HG02970 (cell line): ENCODE results near the gene UGT1A10.
"Not testable (repeated sequence)": the region's sequence is repeated elsewhere in the genome, so short reads cannot be mapped to it uniquely, and the experiment has no call there.

ENCODE experiments used
- ATAC-seq: cut with Tn5 transposase; IDR thresholded peaks from one replicate; pipeline ENCODE4 v1.9.1; 2021; ENCODE audit warnings: mild to moderate bottlenecking, moderate library complexity, moderate number of reproducible peaks; ENCODE audit not compliant: unreplicated experiment, low FRiP score

UGT1A10 gene

DNA sequence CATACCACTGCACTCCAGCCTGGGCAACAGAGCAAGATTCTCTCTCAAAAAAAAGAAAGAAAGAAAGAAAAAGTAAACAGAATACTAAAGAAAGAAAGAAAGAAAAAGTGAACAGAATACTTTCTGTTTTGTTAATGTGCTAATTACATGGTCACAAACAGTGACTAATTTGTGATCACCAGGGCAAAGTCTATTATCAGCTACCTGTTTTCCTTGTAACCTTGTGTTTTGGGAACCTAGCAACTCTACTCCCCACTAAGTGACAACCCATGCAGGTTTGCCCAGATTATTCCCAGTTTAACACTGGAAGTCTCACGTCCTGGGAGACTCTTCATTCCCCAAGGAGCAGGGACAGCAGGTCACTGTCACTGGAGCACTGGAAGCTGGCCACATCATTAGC, 18.8 kb downstream of the UGT1A10 start:
- ATAC-seq, result no peak

DNA sequence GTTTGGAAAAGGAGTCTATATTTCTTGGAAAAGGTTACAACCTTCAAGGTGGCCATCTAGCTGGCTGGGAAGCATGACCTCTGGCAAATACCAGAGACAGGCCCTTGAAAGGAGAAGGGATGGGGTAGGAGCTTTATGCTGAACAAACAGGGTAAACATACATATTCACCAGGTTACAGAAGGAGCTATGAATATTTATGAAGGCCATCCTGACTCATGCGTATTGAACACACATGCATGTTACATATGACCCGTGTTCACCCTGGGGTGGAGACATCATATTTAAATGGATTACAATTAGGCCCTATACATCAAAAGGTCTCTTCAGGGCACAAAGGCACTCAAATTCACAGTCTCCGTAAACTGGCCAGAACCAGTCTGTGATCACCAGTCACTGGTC, 19.7 kb downstream of the UGT1A10 start:
- not testable (repeated sequence) for ATAC-seq

DNA sequence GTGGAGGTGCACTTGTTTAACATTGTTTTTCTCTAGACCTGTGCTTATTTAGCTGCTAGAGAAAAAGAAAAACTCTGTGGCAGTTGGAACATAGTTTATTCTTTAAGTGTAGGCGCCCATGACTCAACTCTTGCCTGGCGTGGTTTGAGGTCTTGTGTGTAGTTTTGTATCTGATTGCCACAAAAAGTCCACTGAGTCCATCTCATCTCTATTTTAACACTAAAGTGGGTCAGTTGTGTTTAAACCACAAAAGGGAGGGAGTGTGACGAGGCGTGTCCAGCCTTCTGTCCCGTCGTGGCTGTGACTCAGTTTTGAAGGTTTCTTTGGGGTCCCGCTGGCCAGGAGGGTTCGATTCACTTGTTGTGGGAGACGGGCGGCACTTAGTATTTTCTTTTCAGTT, 20.2 kb downstream of the UGT1A10 start:
- ATAC-seq, result no peak

DNA sequence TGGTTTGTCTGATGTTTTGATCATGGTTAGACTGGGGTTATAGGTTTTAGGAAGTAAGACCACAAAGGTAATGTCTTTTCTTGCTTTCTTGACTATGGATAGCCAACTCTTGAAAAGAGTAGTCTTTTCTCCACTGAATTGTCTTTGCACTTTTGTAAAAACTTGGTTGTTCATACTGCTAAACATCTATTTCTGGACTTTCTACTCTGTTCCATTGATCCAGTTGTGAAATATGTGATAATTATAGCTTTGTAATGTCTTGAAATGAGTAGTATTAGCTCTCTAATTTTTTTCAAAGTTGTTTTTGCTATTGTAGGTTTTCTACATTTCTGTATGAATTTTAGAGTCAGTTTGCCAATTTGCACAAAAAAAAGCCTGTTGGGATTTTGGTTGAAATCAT, 22.4 kb downstream of the UGT1A10 start:
- no peak for ATAC-seq

- no peak for ATAC-seq
Measured at GRCh38 chr2:233663911-233664310, 27.7 kb downstream of the UGT1A10 start.

DNA sequence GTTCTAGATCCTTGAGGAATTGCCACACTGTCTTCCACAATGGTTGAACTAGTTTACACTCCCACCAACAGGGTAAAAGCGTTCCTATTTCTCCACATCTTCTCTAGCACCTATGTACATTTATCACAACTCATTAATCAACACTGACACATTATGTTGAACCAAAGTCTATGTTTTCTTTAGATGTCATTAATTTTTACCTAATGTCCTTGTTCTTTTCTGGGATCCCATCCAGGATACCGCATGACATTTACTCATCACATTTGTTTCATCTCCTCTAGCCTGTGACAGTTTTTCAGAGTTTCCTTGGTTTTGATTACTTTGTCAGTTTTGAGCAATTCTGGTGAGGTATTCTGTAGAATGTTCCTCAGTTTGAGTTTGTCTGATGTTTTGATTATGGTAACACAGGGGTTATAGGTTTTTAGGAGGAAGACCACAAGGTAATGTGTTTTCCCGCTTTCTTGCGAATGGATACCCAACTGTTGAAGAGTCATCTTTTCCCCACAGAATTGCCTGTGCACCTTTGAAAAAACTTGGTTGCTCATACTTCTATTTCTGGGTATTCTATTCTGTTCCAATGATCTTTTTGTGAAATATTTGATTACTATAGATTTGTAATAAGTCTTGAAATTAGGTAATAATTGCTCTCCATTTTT, 32.5 kb downstream of the UGT1A10 start:
- ATAC-seq, result no peak

- no peak for ATAC-seq
Measured at GRCh38 chr2:233671290-233672161, 35.3 kb downstream of the UGT1A10 start, which contains the start of gene UGT1A9. TSS of gene UGT1A9 (plus strand) at chr2:233671898. CDS start at chr2:233671935, 37 bp downstream.

GRCh38 chr2:233672886-233673285, 36.6 kb downstream of the UGT1A10 start:
- no peak for ATAC-seq

- no peak for ATAC-seq
Measured at GRCh38 chr2:233673896-233674295, 37.6 kb downstream of the UGT1A10 start.

- no peak for ATAC-seq
Measured at GRCh38 chr2:233674314-233674713, 38.1 kb downstream of the UGT1A10 start.

DNA sequence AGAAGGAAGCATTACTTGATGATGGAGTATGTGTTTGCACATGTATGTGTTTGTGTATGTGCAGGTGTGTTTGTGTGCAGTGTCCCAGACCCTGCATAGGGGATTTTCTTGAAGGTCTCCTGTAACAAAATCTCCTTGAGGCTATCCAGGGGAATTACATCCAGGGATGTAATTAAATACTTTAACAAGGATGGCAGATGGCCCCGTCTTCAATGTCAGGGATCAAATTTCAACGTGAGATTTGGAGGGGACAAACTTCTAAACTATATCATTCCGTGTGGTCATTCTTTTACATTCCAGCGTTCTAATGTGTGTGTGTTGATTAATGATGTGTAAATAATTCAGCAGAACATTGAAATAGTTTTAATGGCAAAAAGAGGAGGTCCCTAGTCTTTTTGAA, 38.7 kb downstream of the UGT1A10 start:
- no peak for ATAC-seq

DNA sequence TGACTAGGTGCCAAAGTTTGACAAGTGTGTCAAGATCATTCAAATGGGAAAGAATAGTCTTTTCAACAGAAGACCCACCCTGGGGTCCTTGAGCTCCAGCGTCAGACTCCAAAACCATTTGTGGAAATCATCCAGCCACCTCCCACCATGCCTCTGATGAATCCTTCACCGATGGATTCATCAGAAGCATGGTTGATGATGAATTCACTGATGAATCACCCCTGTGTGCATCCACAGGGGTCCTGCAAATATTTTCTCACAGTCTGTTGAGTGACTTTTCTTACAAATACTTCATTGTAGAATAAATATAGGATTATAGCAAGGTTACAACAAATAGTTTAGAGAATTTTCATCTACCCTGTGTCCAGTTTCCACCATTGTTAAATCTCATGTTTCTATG, 39.8 kb downstream of the UGT1A10 start:
- ATAC-seq, result no peak

DNA sequence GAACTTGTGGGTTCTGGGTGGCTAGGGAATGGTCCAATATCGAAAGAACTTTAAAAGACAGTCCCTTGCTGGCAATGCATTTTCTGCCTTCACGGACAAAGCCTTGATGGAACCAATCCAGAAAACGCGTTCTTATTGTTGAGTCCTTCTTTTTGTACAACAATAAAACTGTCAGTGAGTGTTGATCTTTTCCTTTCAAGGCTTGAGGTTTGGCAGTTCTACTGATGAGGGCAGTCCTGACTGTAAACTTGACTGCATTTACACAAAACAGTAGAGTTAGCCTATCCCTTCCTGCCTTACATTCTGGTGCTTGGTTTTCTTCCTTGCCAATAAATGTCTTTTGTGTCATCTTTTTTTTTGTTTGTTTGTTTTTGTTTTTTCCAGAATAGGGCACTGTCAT, 42.9 kb downstream of the UGT1A10 start:
- ATAC-seq, result no peak

- no peak for ATAC-seq
Measured at GRCh38 chr2:233680361-233681045, 44.3 kb downstream of the UGT1A10 start.

DNA sequence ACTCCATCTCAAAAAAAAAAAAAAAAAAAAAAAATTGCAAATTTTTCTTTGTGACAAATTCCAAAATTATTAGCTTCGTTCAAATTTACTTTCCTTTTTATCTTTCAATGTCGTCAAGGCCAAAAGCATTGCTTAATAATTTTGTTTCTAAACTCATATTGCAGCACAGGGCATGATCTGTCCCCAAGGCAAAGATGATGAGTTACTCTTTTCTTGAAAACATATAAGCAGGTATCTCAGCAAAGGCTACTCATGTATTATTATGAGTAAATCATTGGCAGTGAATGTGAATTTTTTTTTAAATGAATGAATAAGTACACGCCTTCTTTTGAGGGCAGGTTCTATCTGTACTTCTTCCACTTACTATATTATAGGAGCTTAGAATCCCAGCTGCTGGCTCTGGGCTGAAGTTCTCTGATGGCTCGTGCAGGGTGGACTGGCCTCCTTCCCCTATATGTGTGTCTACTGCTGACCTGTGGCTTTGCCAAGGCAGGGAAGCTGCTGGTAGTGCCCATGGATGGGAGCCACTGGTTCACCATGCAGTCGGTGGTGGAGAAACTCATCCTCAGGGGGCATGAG, 45.4 kb downstream of the UGT1A10 start, which contains the start of gene UGT1A7:
Gene UGT1A7 (plus strand): TSS at position 381 of the 579 bp plus-strand sequence. CDS start 37 bp downstream, at position 418.
- ATAC-seq, result no peak

DNA sequence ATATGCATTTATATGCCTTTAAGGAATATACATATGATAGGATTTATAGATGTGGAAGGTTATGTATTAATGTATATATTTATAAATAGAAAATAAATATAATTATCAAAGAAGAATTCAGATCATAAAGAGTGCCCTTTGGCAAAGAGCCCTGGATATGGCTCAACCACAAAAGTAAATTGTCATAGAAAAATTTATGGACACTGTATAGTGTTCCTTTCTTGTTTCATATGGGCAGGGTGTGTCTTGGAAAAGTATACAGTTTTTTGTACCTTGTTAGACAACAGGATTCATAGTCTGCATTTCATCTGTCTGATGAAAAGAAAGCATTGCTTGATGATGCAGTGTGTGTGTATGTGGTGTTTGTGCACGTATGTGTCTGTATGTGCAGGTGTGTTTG, 48.4 kb downstream of the UGT1A10 start:
- ATAC-seq, result no peak

GRCh38 chr2:233686928-233687327, 50.7 kb downstream of the UGT1A10 start:
- no peak for ATAC-seq

GRCh38 chr2:233688341-233688740, 52.1 kb downstream of the UGT1A10 start:
- ATAC-seq, result no peak

DNA sequence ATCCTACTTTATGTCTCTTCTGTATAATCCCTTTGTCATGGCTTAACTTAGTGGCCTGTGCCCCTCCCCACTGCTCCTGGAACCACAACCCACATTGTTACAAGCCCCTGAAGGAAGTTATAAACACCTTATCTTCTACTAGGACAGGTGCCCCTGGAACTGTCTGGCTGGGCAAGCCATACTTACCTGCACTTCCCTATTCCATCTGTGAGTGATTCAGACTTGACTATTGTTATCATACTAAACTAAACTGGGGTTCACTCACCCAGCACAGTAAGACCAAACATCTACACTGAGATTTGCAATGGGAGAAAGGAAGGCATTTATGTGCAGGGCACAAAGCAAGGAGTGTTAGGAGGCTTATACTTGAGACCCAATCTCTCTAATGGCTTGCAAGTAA, 52.8 kb downstream of the UGT1A10 start:
- no peak for ATAC-seq

DNA sequence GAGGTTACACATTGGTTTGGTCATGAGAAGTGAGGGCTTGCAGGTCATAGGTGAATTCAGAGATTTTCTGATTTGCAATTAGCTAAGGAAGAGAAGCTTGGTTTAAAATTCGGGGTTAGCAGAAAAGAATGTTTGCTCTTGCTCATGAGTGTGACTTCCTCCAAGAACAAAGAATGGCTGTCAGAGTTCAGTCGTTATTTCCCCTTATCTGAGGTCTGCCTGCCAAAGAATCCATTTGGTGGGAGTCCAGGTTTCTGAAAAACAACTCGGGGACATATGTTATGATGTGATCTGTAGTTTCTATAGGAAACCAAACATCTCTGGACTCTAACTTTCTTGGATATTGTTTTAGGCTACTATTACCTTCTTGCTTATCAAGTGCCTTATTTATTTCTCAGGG, 53.3 kb downstream of the UGT1A10 start:
- no peak for ATAC-seq

GRCh38 chr2:233690444-233690843, 54.2 kb downstream of the UGT1A10 start:
- no peak for ATAC-seq
